H7 (cell line): ENCODE measurements around the gene ZDHHC1. TPM values are rescaled to one million over a fixed set of nuclear protein-coding genes. Genes with fewer than 3 reads are reported as not detected.

Experiments used
- DNase-seq: peaks from one replicate; pipeline ENCODE4 v3.0.0; 2012
- H3K27me3 ChIP-seq: 2 replicates; pipeline ENCODE4 v1.6.0; 2011; ENCODE audit warnings: mild to moderate bottlenecking, low read length; ENCODE audit not compliant: control insufficient read depth, insufficient read depth
- H3K36me3 ChIP-seq: replicated peaks from 2 replicates; pipeline ENCODE4 v1.5.1; 2011; ENCODE audit warnings: low read length; ENCODE audit not compliant: control insufficient read depth, insufficient read depth
- H3K4me3 ChIP-seq: 2 replicates; pipeline ENCODE4 v1.5.1; 2011; ENCODE audit warnings: low read depth, mild to moderate bottlenecking, control low read depth, low read length, moderate library complexity; ENCODE audit not compliant: insufficient read depth
- total RNA-seq: library from RNA; depleted of rRNA; stranded (reverse); fragments of >200 nt; shearing (Covaris generic); gene quantifications from 2 replicates; pipeline ENCODE4 v1.2.3, GENCODE V29; 2014

ZDHHC1 gene
- total RNA-seq, 1 experiment from 2014 or later = 8.0 TPM

DNA sequence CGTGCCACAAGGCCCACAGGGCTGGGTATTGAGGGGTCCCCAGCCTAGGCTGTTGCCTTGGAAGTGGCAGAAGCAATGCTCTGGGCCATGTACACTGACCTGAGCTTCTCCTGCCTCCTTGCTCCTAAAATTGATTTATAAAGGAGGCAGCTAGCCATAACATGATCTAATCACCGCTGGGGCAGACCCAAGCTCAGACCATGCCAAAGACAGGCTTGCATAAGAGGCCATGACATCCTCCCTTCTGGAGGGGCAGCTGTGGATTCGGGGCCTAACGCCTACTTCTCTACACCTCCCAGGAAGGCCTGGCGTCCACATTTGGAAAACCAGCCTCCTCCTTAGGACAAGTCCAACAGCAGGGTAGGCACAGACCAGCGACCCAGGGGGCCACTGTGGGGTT, 27.0 kb upstream of the ZDHHC1 start:
- Histone ChIP-seq H3K4me3 (no peak overlapping the region), H3K36me3 (peaks cover 1% of the 10 kb centered on the region), H3K27me3 (no peaks in the 10 kb centered on the region)
- DNase-seq = no peak

DNA sequence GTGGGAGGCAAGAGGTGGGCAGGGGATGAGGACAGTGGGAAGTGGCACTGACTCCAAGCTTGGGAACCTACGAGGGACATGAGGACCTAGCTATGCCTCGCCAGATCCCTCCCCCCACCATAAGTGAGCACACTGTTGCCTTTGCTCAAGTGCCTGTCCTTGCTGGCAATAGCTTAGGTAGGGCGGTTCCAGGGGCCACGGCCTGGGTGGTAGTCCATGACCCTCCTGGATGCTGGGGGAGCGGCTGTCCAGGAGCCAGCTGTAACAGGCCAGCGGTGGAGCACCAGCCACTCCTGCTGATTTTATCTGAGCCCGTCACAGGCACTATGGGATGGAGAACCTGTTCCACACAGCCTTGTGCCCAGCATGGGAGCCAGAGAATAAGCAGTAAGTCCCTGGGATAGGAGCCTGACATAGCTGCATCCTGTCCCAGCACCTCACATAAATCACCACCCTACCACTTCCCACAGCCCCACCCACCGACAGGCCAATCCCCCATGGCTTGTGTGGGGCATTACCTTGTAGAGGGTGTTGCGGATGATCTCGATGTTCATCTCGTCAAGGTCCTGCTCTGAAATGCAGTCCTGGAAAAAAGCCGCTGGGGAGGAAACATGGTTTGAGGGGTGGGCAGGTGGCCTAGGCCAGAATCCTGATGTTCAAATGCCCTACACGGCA, 26.4 kb upstream of the ZDHHC1 start:
- Histone ChIP-seq H3K36me3 (peaks cover 1% of the 10 kb centered on the region), H3K27me3 (no peaks in the 10 kb centered on the region), H3K4me3 (no peak overlapping the region)
- DNase-seq = no peak

DNA sequence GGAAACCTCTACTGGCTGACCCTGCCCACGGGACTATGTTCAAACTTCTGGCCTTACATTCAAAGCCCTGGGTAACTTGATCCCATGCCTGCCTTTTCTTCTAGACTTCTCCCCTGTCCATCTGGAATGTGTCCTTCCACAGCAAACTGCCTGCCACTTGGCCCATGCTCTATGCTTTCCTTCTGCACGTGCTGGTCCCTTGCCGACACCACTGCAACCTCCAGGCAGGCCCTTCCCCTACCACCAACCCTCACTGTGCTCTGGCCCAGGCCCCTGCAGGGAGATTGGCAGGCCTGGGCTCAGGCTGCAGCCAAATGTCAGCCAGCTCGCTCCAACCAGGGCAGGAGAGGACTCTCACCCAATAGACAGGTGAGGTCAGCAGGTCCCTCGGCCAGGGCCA, 25.6 kb upstream of the ZDHHC1 start:
- no peaks in the 10 kb centered on the region for H3K27me3 ChIP-seq
- peaks cover 1% of the 10 kb centered on the region for H3K36me3 ChIP-seq
- DNase-seq = peak; percentile 46
- no peak overlapping the region for H3K4me3 ChIP-seq

DNA sequence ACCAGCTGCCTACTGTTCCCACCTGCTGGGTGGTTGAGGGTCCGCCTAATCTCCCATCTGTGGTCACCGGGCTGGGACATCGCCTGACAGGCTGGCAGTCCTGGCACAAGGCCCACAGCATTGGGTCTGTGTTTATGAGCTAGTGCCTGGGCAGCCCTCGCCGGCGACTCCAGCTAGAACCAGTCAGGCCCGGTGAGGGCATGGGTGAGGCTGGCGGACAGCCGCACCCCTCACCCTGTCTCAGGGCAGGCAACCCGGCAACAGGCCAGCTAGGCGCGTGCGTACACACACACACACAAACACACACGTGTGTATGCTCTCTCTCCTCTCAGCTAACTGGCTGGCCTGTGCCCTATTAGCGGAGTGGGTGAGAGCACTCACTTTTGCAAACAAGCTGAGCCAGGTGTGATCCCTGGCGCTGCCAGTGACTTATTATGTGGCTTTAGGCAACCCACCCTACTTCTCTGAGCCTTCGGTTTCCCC, 25.0 kb upstream of the ZDHHC1 start:
- Histone ChIP-seq H3K36me3 (peaks cover 3% of the 10 kb centered on the region), H3K27me3 (no peaks in the 10 kb centered on the region), H3K4me3 (no peak overlapping the region)
- no peak for DNase-seq

DNA sequence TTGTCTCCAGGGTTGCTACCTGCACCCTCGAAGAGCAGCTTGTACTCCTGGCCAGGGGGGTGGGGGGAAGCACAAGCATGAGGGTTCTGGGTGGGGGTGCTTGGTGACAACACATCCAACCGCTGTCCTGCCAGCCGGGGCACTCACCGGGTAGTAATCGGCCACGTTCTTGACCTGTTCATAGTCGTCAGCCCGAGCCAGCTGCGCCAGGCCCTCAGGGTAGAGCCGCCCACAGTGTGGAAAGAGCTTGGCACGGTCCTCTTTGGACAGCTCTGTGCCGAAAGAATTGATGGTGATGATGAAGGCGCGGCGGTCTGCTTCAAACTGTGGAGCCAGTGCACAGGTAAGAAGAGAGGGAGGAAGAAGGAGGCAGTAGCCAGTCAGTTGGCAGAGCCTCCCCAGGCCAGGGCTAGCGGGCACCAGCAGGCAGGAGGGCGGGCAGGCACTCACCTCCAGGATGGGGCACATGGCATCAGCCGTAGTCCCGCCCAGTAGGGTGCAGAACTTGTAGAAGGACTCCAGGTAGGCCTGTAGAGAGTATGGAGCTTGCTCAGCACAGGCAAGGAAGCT, 22.6 kb upstream of the ZDHHC1 start:
- no peaks in the 10 kb centered on the region for H3K27me3 ChIP-seq
- H3K4me3 ChIP-seq = no peak overlapping the region
- H3K36me3 ChIP-seq = peaks cover 3% of the 10 kb centered on the region
- no peak for DNase-seq

DNA sequence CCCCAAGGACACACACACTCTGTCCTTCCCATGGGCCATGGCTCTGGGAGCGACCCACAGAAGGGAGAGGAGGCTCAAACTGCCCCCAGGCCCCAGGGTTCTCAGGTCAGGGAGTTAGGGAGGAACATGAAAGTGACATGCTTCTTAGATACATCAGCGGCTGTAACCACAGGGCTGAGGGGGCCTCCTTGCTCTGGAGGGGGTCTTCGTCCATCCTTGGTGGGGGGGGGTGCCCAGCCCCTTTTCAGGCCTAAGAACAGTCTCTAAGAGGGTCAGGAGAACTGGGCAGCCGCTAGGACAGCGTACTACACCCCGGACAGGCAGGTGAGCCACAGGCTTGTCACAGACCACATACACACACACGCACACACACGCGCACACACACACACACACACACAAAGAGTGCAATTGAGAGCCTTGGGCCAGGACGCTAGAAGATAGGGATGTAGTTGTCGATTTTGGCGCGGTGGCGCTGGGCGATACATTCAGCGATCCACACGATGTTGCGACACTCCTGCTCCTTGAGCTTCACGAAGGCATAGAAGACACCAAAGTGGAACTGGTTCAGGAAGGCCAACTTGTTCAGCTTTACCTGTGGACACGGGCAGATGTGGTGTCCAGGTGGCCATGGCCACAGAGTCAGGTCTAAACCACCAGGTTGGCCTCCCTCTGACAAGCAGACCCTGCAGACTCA, 22.0 kb upstream of the ZDHHC1 start:
- no peak for DNase-seq
- peaks cover 3% of the 10 kb centered on the region for H3K36me3 ChIP-seq
- no peak overlapping the region for H3K4me3 ChIP-seq
- no peaks in the 10 kb centered on the region for H3K27me3 ChIP-seq

DNA sequence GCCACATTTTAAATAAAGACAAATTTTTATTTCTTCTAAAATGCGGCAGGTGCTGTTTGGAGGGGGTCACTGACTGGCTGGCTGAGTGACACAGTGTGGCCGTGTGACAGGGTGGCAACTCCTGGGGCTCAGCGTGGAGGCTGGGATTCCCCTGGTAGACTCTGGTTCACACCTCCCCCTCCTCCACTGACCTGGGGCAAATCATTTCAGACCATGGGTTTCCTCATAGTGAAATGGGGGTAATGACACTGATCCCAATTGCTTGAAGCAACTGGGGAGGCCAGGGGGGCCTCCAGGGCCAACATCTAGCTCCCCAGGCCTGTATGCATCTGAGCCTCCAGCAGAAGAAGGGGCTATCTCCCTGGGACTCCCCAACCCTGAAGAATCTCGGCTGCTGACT, 21.2 kb upstream of the ZDHHC1 start:
- no peak overlapping the region for H3K4me3 ChIP-seq
- H3K27me3 ChIP-seq = no peaks in the 10 kb centered on the region
- peaks cover 3% of the 10 kb centered on the region for H3K36me3 ChIP-seq
- DNase-seq = no peak

DNA sequence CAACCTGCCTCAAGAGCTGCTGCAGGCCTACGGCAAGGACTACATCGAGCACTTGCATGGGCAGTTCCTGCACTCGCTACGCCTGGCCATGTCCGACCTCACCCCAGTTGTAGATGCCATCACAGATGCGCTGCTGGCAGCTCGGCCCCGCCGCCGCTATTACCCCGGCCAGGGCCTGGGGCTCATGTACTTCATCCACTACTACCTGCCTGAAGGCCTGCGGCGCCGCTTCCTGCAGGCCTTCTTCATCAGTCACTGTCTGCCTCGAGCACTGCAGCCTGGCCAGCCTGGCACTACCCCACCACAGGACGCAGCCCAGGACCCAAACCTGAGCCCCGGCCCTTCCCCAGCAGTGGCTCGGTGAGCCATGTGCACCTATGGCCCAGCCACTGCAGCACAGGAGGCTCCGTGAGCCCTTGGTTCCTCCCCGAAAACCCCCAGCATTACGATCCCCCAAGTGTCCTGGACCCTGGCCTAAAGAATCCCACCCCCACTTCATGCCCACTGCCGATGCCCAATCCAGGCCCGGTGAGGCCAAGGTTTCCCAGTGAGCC, 20.4 kb upstream of the ZDHHC1 start:
- no peak overlapping the region for H3K4me3 ChIP-seq
- peaks cover under 1% of the 10 kb centered on the region; the same call in 1 of the 2 replicates for H3K27me3 ChIP-seq
- peaks cover 3% of the 10 kb centered on the region for H3K36me3 ChIP-seq
- no peak for DNase-seq

DNA sequence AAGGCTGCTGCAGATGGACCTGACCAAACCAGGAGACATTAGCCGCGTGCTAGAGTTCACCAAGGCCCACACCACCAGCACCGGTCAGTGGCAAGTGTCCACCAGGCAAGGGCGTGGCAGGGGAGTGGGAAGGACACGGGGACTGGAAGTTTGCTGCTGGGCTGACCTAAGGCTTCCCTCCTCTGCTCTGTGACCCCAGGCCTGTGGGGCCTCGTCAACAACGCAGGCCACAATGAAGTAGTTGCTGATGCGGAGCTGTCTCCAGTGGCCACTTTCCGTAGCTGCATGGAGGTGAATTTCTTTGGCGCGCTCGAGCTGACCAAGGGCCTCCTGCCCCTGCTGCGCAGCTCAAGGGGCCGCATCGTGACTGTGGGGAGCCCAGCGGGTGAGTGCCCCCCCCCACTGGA, 19.5 kb upstream of the ZDHHC1 start:
- no peak overlapping the region for H3K4me3 ChIP-seq
- H3K36me3 ChIP-seq = peaks cover 3% of the 10 kb centered on the region
- H3K27me3 ChIP-seq = peaks cover 4% of the 10 kb centered on the region; the same call in 1 of the 2 replicates
- DNase-seq = peak; percentile 76

DNA sequence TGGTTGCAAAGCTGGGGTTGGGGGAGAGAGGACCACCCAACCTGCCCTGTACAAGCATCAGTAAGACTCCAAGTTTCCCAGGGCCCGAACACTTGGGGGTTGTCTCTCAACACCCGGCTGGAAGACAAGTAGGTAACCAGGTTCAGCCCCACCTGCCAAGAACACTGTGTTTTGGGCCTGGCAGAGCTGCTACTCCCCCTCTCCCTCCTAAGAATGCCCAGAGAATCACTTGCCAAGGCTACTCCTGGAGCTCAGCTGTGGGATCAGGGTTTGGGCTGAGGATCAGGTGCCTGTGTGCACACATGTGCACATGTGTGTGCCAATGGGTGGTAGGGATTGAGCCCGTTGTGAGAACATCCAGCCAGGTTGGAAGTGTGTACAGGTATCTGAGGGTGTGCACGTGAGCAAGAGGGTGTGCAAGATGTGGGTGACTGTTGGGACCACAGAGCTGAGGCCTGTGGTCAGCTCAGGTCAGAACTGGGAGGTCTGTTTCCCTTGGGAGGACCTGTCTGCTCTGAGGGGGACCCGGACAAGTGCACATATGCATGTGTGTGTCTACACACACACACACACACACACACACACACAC, 16.9 kb upstream of the ZDHHC1 start:
- H3K36me3 ChIP-seq = peaks cover 2% of the 10 kb centered on the region
- peaks cover 22% of the 10 kb centered on the region for H3K27me3 ChIP-seq
- H3K4me3 ChIP-seq = no peak overlapping the region
- no peak for DNase-seq

DNA sequence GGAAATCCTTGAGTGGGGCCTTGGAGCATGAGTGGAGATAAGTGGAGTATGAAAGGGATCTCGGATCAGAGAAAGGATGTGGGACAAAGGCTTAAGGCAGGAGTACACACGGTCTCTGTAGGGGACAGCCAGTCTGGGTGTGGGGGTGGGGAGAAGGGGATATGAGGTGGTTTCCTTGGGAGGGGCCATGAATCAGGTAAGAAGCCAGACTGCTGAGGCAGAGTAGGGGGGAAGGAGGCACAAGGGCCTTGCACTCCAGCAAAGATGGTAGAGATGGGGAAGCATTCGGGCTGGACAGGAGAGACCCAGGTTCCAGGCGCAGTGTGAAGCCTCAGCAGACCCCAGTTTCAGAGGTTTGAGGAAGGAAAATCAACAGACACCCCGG, 16.2 kb upstream of the ZDHHC1 start:
- DNase-seq = peak; percentile 68
- Histone ChIP-seq H3K4me3 (peak overlapping the region; percentile 71), H3K36me3 (peaks cover 2% of the 10 kb centered on the region), H3K27me3 (peaks cover 22% of the 10 kb centered on the region)

DNA sequence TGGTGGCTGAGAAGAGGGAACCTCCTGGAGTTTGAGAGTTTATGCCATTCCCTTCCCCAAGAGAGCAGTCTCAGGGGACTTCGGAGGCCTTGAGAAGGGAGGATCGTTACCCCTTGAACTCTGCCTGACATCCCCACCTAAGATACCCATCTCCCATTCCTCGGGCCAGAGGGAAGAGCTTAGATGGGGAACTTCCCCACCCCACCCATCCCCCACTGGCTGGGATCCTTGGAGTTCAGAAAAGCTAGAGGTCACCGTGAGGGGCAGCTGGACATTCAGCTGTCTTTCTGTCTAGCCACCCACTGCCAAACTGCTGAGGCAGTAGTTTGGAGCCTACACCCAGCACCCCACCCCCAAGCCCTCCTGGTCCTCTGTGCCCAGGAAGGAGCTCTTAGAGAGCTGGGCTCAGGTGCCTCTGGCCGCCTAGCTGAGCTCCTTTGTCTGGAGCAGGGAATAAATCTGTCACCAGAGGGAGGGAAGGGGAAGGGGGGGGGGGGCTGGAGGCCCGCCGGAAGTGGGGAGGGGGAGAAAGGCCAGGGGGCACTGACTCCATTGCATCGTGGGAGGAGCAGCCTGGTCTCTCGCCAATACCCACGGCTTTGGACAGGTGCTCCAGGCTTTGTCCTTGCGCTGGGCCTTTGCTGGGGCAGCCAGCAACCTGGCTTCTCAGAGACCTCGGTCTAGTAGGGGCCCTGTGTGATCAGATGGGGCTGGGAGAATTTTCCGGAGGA, 15.7 kb upstream of the ZDHHC1 start:
- DNase-seq = peak; percentile 89
- Histone ChIP-seq H3K4me3 (peak overlapping the region; percentile 71), H3K27me3 (peaks cover 22% of the 10 kb centered on the region), H3K36me3 (peaks cover 2% of the 10 kb centered on the region)

DNA sequence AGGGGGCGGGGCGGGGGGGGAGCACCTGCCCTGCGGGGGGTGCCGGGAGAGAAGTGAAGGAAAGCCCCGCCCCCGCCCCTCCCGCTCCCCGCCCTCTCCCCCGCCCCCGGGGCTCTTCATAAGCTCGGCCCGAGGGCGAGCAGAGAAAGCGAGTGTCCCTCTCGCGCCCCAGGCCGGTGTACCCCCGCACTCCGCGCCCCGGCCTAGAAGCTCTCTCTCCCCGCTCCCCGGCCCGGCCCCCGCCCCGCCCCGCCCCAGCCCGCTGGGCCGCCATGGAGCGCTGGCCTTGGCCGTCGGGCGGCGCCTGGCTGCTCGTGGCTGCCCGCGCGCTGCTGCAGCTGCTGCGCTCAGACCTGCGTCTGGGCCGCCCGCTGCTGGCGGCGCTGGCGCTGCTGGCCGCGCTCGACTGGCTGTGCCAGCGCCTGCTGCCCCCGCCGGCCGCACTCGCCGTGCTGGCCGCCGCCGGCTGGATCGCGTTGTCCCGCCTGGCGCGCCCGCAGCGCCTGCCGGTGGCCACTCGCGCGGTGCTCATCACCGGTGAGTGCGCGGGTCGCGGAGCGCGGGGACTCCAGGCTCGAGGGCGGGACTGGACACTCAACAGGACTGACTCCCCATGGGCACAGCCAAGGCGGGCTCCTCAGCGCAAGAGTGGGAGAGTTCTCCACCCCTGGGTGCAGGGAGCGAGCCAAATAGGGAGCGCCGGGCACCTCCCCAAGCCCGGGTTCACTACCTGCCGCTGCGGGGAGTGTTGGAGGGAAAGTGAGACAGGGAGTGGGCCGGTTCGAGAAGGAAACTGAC, 14.9 kb upstream of the ZDHHC1 start, which contains the start of gene HSD11B2:
Gene HSD11B2, plus strand, starts transcription at position 145 of the 798 bp plus-strand sequence. Its CDS starts 128 bp downstream, at position 273.
- DNase-seq = peak; percentile 96
- Histone ChIP-seq H3K27me3 (peaks cover 22% of the 10 kb centered on the region), H3K36me3 (no peaks in the 10 kb centered on the region; the same call in 1 of the 2 replicates), H3K4me3 (peak within 1 kb of the TSS; percentile 76)
